Activated CD4-positive, alpha-beta T cell treated with anti-CD3 and anti-CD28 coated beads, Interleukin-2, amount 50 U/mL, for 1 hour (primary cell): ENCODE data around the gene TIGD1.
"Not testable (repeated sequence)": the region's sequence is repeated elsewhere in the genome, so short reads cannot be mapped to it uniquely, and the experiment has no call there.

ENCODE experiments used
- DNase-seq: peaks from one replicate; pipeline ENCODE4 v3.0.0-alpha.2; 2020

Gene TIGD1

DNA sequence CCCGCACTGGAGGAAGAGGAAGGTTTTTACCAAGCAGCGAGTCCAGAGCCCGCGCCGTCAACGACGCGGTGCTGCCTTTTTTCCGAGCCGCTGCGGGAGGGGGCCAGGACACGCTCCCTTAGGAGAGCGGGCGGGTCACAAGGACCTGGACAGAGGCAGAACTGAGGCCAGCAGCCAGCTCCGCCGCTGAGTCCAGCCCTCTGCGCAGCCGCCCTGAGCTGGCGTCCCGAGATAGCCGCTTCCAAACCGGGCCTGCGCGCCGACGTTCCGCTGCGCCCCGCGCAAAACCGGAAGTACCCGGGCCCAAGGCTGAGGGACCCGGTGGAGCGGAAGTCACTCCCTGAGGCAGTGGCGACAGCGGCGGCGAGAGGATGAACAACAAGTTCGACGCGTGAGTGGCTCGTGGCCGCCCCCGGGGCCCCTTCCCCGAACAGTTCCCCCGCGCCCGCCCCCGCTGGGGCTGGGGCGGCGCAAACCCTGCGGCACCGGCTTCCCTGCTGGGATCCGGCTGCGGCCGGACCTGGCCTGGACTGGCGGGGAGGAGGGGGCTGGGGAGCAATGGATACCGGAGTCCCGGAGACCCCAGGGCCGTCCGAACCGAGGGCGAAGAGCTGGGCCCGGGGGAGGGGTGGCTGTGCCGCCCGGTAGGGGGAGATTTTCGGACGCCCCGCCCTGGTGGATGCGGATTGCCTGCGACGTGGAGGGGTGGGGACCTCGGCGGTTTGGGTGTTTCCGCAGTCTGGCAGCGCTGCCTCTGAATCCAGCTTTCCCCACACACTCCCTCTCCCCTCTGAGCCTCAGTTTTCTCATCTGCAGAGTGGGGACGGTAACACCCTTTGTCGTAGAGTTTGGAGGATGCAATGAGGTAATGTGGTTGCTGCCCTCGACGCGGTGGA lies at the start of gene TIGD1, which contains the start of gene EIF4E2:
Gene TIGD1, minus strand, starts transcription at position 204 of the 896 bp plus-strand sequence. CDS start 675 bp downstream, outside the sequence.
Gene EIF4E2, plus strand, starts transcription at position 336 of the 896 bp plus-strand sequence. Its CDS starts 36 bp downstream, at position 372.
- peak; percentile 86 for DNase-seq

DNA sequence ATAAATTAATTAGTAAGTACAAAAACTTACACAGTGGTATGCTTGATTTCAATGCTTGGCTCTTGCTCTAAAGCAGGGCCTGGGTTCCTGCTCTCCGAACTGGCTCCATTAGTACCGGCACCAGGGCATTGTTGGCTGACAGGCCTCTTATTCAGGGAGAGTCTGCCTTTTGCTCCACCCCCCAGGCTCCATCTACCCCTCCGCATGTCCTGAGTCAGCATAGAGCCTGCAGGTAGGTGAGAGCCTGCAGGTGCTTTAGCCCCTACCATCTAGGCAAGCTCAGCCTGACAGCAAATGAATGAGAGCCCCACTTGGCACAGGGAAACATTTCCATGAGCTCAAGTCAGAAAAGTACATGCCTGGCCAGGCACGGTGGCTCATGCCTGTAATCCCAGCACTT lies 47.9 kb upstream of the TIGD1 start:
- no peak for DNase-seq

DNA sequence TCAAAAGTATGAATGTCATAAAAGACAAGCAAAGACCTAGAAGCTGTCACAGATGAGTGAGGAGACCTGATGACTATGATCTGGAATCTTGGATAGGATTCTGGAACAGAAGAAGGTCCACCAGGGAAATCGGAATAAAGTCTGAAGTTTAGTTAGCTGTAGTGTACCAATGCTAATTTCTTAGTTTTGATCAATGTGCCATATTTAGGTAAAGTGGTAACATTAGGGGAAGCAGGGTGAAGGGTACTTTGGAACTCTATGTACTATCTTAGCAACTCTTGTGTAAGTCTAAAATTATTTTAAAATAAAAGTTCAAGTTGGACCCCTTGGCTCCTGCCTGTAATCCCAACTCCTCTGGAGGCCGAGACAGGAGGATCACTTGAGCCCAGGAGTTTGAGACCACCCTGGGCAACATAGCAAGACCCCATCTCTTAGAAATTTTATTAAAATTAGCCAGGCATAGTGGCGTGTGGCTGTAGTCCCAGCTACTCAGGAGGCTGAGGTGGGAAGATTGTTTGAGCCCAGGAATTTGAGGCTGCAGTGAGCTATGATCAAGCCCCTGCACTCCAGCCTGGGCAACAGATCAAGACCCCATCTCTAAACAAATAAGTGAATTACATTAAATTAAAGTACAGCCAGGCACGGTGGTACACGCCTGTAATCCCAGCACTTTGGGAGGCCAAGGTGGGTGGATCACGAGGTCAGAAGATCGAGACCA lies 47.2 kb upstream of the TIGD1 start:
- DNase-seq = no peak

DNA sequence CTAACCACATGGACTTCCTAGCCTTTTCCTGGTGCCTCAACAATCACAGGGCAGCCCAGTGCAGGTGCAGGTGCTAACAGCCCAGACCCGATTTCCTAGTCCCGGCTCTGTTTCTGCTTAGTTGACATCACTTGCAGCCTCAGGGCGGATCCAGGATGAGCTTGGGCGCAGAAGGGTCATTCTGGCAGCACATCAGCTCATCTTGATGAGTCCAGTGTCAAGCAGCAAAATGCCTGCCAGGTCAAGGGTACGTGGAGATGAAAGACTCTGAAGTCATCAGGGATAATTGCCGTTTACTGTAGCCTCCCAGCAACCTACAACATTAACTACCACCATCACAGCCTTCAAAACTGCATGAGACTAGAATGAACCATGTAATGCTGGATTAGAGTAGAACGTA lies 43.6 kb upstream of the TIGD1 start:
- no peak for DNase-seq

DNA sequence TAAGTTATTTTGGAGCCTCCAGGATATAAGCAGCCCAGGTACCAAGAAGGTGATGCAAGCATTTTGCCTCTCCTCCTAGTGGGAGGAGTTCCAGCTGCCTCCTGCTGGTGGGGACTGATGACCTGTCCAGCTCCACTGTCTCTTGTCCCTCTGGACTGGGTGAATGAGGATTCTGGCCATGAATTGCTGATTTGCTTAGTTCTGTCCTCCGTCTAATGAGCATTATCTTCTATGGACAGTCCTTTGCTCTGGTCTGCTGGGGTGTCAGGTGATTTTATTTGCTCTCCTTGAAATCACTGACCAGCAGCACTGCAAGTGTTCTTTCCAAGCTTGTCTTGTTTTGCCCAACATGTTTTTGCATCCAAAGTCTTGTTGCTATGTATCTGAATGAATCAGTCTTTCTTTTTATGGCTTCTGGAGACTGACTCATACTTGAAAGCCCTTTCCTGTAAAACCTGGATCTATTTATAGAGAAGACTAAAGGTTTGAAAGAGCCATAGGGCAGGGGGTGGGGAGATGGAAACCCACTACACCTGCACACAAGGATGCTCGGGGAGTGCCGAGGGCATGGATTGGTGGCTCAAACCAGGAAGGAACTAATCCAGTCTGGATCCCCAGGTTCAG lies 42.5 kb upstream of the TIGD1 start:
- no peak for DNase-seq

DNA sequence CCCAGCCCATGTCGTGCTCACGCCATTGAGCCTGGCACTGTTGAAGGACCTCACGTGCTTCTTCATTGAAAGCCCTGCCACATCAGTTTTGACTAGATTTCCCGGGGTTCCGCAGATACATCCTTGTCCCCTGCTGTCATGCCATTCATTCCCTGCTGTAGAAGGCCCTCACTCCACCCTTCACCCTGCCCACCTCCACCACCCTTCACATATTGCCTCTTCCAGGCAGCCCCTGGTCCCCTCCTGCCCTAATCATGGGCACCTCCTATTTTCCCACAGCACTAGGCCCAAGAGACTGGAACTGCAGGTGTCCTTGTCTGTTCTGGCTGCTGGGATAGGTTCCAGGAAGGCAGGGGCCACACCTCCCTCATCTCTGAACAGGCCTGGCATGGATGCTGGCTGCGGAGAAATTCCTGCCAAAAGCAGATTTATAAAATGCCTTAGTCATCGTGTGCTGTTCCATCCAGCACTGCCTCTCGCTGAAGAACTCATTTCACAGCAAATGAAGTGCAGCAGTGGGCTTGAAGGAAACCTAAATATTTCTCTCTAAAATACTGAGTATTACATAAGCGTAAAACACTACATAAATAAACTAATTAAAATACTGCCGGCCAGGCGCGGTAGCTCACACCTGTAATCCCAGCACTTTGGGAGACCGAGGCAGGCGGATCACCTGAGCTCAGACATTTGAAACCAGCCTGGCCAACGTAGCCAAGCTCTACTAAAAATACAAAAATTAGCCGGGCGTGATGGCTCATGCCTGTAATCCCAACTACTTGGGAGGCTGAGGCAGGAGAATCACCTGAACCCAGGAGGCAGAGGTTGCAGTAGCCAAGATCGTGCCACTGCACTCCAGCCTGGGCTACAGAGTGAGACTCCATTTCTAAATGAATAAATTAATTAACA lies 38.6 kb upstream of the TIGD1 start:
- DNase-seq = no peak

DNA sequence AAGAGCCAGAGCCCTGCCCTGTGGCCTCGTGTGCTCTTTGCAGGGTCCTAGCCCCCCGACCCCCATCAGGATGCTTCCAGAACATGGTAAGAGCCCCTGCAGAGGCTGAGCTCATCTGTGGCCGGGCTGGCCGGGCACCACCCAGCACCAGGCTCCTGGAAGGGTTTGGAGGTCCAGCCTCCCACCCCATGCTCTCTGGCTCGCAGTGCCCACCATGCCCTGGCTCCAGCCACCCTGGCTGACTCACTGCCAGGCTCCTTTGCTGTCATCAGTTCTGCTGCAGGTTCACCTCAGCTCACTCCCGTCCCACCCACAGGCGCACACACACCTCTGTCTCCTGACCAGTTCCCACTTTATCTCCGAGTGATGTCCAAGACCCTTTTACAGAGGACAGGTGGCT lies 37.7 kb upstream of the TIGD1 start:
- DNase-seq = no peak

DNA sequence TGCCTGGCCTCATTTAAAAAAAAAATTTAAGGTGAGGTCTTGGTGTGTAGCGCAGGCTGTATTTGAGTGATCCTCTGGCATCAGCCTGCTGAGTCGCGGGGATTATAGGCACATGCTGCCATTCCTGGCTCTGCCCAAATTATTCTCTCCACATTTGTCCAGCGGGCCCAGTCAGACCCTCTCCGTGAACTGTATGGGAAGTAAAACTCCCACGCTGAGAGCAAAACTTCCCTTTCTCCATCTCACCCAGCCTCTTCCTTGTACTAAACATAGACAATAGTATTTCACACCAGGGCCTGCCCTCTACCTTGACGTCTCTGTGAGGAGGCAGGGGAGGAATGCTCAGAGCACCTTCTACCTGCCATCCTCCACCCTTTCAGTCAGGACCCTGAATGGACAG lies 37.2 kb upstream of the TIGD1 start:
- no peak for DNase-seq

DNA sequence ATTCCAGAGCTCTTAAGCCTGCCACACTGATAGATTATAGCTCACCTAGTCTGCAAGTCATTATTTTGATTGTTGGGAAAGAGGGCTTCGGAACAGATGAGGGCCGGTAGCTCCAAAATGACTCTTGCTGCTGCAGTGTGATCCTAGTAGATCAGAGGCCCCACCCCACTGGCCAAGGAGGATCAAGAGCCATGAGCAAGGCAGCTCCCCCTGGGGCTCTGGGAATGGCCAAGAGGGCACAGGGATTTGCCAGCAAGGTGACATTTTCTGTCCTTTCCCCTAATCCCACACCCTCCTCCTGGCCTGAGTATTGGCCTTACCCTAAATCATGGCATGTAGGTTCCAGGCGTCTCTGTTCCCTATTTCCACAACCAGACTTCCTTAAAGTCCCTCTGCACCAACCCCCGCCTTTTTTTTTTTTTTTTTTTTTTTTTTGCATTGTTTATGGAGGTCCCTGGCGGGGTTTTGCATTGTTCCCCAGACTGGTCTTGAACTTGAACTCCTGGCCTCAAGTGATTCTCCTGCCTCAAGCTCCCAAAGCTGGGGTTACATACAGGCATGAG lies 36.7 kb upstream of the TIGD1 start:
- DNase-seq = no peak

DNA sequence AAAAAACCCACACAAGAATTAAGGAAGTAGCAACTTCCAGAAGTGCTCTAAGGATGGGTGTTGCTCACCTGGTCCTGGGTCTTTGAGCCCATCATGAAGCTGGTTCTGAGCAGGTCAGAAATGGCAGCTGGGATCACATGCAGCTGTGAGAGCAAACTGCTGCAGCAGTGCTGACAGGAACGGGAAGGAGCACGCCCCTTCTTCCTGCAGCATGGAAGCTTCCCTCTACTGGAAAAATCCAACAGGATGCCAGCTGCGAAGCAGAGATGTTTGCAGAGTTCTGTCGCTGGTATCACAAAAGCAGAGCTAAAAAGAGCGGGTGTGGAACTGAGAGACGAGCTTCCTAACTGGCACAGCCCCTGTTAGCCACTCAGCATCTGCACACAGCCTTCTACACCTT lies 33.9 kb upstream of the TIGD1 start:
- DNase-seq = no peak

DNA sequence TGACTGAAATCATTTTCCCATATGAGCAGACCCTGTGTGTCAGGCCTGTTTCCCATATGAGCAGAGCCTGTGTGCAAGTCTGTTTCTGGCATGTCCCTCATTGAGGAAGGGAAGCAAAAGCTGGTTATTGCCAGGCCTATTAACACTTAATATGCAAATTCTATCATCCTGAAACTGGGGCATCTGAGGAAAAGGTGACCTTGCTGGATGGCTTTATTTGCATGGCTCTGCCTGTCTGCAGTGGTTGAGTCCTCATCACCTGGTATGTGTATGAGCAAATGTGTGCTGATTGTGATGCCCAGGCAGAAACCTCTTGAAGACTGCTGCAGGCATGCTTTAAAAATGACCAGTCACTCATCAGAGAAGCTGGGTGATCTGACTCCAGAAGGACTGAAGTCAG lies 31.4 kb upstream of the TIGD1 start:
- no peak for DNase-seq

DNA sequence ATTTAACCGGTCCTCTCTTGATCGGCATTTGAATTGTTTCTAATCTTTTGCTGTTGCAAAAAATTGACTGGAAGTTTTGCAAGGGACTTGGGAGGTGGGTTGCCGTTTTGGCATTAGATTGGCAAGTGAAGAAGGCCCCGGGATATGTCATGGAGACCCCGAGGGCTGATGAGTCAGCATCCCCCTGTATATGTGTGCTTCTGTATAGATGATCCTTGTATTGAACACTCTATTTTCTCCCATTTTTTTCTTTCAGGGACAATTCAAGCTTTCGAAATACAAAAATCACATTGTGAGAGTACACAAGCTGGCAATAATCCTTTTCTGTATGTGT lies 30.3 kb upstream of the TIGD1 start:
- DNase-seq = no peak

DNA sequence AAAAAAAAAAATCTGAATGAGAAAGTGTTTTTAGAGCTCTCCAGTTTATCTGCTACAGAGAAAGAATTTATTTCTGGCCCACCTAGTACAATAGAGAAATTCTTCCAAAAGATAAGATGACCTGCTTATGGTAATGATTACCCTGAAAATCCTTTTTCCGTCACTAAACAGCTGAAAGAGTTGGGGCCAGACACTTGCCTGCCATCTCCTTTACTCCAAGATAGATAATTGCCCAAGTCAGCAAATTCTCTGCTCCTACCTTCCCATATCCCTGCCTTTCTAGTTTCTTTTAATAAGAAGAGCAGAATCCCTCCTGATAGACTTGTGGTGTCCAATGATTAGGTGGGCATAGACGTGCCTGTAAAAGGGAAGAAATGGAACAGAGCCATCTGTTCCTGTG lies 28.3 kb upstream of the TIGD1 start:
- no peak for DNase-seq

DNA sequence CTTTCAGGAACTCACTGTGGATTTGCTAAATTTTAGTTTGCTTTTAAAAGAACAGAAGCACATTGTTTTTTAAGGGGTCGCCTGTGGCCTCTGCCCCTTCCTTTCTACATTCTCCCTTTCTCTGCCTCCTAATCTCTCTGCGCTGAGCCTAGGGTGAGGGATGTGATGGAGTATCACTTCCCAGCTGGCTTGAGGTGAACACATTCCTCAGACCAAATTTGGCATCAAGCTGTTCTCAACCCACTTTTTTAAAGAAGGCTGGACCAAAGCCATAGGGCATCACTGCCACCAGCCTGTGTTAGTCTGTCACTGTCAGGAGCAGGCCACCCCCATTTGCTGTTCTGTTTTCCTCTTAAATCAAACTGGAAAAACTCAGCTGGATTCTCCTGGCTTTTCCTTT lies 27.5 kb upstream of the TIGD1 start:
- DNase-seq = no peak

DNA sequence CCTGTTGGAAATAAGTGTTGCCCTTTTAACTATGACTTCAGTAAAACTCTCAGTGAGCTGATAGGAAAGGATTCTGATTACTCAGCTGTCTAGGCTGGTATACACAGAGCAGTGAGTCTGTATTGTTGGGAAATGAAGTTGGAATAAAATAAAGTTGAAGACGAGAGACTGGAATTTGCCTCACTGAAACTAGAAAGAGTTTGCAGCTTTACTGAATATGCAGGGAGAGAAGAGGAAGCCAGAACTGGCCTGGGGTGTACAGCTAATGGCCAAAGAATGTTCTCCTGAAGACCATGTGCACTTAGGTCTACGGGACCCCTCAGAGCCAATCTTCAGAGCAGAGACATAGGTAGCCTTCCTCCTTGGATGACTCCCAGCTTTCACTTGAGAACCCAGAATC lies 26.6 kb upstream of the TIGD1 start:
- no peak for DNase-seq

DNA sequence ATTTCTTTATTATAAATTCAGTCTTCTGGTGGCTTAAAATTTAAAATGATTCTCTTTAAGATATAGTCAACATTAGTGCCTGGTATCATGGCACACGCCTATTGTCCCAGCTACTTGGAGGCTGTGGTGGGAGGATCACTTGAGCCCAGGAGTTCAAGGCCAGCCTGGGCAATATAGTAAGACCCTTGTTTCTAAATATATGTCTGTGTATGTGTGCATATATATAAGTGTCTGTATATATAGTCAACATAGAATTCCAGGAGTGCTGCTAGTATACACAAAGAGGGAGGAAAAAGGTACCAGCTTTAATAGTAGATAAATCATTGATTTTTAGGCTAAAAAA lies 25.0 kb upstream of the TIGD1 start:
- DNase-seq = no peak

DNA sequence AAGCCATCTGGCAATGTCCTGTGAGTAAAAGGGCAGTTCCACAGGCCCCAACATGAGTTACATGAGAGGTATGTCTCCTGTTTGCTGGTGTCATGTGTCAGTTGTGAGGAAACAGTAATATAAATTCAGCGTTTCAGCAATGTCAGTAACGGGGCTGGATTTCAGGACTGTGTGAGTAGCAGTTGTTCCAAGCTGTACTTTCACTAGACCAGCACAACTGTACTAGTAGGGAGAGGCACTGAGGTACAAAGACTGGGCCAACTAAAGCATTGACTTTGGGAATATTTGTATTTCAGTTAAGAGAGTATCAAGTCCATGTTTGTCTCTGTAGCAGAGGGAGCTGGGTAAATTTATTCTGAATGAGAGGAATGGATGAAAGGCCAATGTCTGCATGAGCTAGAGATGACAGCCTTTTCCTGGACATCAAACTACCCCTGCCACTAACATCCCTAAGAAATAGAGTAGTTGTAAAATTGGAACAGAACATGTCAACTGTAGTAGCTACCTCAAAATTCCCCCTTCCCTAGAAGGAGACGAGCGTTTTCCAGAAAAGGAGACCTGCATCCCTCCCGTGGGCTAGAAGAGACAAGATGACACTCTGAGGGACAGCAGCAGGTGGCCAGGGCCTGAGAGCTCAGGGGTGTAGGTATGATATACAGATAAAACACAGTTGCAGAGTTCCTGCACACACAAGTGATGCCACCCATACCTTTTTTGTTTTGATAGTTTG lies 24.5 kb upstream of the TIGD1 start:
- DNase-seq = no peak

DNA sequence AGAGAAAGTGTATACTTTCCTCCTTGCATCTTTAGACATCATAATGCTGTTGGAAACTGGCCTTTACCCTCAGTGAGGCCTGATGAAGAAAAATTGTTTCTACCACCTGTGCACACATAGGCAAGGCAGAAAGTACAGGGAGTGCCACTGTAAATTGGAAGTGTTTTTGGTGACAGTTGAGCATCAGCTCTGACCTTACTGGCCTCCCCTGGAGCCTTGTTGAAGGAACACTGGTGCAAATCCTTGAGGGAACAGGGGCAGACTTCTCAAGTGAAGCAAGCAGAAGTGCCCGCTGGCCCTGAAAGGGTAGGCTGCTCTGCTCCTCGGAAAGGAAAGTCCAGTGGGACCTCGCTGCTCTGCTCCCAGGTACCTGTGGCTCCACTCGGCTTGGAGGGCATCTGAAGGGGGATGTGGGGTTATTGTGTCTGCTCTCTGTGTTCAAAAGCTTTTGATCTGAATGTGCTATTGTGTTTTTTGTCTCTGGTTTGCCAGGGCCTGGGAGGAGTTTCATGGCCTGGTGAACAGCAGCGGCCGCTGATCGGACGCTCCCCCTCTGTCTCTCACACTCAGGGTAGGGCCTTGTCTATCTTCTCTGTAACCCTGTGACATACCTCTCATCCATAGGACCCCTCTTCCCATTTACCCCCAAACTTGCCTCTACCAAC lies 23.5 kb upstream of the TIGD1 start:
- DNase-seq = no peak

DNA sequence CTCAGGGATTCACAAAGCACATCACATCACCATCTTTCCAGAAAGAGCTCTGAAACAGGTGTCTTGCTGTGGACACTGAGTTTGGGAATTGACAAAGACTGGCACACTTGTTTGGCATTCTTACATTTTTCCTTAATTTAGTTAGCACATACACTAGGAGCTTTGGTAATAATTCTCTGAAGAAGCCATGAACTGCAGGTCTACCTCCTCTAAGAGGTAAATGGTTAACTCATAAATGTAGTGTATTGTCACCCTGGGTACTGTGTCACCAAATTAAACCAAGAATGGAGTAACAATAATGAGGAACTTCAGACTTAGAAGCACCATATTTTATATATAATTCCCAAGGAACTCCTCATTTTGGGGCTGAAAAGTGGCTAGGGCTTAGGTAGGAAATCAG lies 22.7 kb upstream of the TIGD1 start:
- DNase-seq = no peak

DNA sequence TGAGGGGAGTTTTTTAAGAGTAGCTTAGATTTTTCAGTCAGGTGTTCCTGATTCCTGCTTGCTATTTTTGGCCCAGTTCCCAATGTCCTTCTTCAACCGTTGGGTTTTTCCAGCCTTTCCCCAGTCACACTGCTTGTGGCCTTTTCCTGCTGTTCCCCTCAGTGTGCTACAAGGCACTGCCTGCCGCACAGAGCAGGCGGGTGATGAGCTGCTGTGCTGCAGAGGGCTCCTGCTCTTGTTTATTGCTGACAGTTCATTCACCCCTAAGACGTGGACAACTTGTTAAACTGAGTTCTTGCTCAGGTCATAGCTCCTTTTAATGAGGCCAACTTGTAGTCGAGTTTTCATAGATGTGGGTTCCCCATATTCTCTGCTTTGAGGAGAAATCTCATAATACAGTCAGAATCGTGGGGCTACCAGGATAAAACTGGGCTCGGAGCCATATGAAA lies 20.7 kb upstream of the TIGD1 start:
- DNase-seq = no peak

DNA sequence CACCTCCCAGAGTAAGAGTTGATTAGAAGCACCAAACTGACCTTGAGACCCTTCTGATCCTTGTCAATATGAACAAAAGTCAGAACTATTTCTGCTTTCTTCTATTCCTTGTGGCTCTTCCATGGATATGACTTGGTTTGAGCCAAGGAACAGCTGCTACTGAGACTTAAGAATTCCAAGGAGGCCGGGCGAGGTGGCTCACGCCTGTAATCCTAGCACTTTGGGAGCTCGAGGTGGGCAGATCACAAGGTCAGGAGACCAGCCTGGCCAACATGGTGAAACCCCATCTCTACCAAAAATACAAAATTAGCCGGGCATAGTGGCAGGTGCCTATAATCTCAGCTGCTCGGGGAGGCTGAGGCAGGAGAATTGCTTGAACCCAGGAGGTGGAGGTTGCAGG lies 20.1 kb upstream of the TIGD1 start:
- DNase-seq = not testable (repeated sequence)
